PC-9 (cell line): ENCODE data around the gene OSTN. TPM values are rescaled to one million over a fixed set of nuclear protein-coding genes. Genes with fewer than 3 reads are reported as not detected.

Source experiments
- BruUV-seq: library from RNA; stranded (reverse); fragments of 400-500 nt; replicated peaks from 2 replicates; lab custom pipeline; 2021; lab: Mats Ljungman, UMichigan
- CTCF ChIA-PET: fragments of 300-600 bp; sonication (Branson Sonifier 250); formaldehyde crosslinking; loops from one replicate; lab custom pipeline; 2022; ENCODE audit warnings: antibody characterized with exemption; lab: Charles Lee
- POLR2A ChIA-PET: fragments of 300-600 bp; sonication (Branson Sonifier 250); formaldehyde crosslinking; loops from one replicate; lab custom pipeline; 2022; ENCODE audit warnings: antibody characterized with exemption; ENCODE audit not compliant: unreplicated experiment; lab: Charles Lee
- DNase-seq, 2 experiments: peaks; one replicate each; pipeline versions ENCODE4 v3.0.0 to v3.0.0-alpha.2; 2015 to 2022; ENCODE audit warnings: mixed read lengths in 1 of 2
- H2AFZ ChIP-seq: fragments of 200-600 bp; sonication (generic); 2 replicates; pipeline ENCODE4 v1.8.1; 2017; ENCODE audit warnings: antibody characterized with exemption
- H3F3A ChIP-seq: fragments of 200-600 bp; sonication (generic); 2 replicates; pipeline ENCODE4 v1.8.1; 2017; ENCODE audit warnings: antibody characterized with exemption, mild to moderate bottlenecking, low read depth; ENCODE audit not compliant: insufficient read depth
- H3K27ac ChIP-seq: fragments of 200-600 bp; sonication (generic); 2 replicates; pipeline ENCODE4 v1.6.1; 2016; ENCODE audit warnings: mixed run types
- H3K27me3 ChIP-seq: fragments of 200-600 bp; sonication (generic); 2 replicates; pipeline ENCODE4 v1.6.1; 2016; ENCODE audit warnings: low read depth, mixed run types; ENCODE audit not compliant: insufficient read depth
- H3K36me3 ChIP-seq: fragments of 200-600 bp; sonication (generic); 2 replicates; pipeline ENCODE4 v1.6.1; 2016; ENCODE audit warnings: low read depth, mixed run types
- H3K4me1 ChIP-seq: fragments of 200-600 bp; sonication (generic); replicated peaks from 2 replicates; pipeline ENCODE4 v1.6.1; 2016; ENCODE audit warnings: mixed run types; ENCODE audit not compliant: insufficient read depth
- H3K4me2 ChIP-seq: fragments of 200-600 bp; sonication (generic); 2 replicates; pipeline ENCODE4 v1.6.1; 2017; ENCODE audit warnings: mixed run types
- H3K4me3 ChIP-seq: fragments of 200-600 bp; sonication (generic); 2 replicates; pipeline ENCODE4 v1.6.1; 2016; ENCODE audit warnings: mixed run types
- H3K79me2 ChIP-seq: fragments of 200-600 bp; sonication (generic); 2 replicates; pipeline ENCODE4 v1.6.1; 2017; ENCODE audit warnings: low read depth, mixed run types
- H3K9me2 ChIP-seq: fragments of 200-600 bp; sonication (generic); 2 replicates; pipeline ENCODE4 v1.8.1; 2017; ENCODE audit warnings: mild to moderate bottlenecking; ENCODE audit not compliant: insufficient read depth
- H3K9me3 ChIP-seq: fragments of 200-600 bp; sonication (generic); 2 replicates; pipeline ENCODE4 v1.8.1; 2016; ENCODE audit warnings: low read depth; ENCODE audit not compliant: insufficient read depth
- H4K20me1 ChIP-seq: fragments of 200-600 bp; sonication (generic); 2 replicates; pipeline ENCODE4 v1.8.1; 2017; ENCODE audit not compliant: insufficient read depth
- CTCF ChIP-seq: fragments of 200-600 bp; sonication (generic); conservative IDR thresholded peaks from 2 replicates; pipeline ENCODE4 v1.6.1; 2017; ENCODE audit warnings: mixed run types, antibody characterized with exemption, mild to moderate bottlenecking, moderate library complexity
- EZH2 ChIP-seq: fragments of 200-600 bp; sonication (generic); IDR thresholded peaks from 2 replicates; pipeline ENCODE4 v1.8.0; 2017; ENCODE audit warnings: antibody characterized with exemption, low read depth
- intact Hi-C: fragments of 100-400 bp; cut with micrococcal nuclease; formaldehyde crosslinking; loops from one replicate; pipeline ENCODE4 v1.10.0; 2022; ENCODE audit not compliant: unreplicated experiment
- total RNA-seq: library from RNA; stranded (reverse); gene quantifications from 2 replicates; pipeline ENCODE4 v1.2.3, GENCODE V29; 2021

Gene OSTN
- total RNA-seq, 1 experiment from 2014 or later, result not detected

- no peaks in the 10 kb centered on the region for H3K9me2 ChIP-seq
- no peak overlapping the region for H3K4me3 ChIP-seq
- no TSS peak for BruUV-seq
- ChIA-PET CTCF (no interaction called here), POLR2A (no interaction called here)
- no peak overlapping the region for H2AFZ ChIP-seq
- H4K20me1 ChIP-seq, result no peaks in the 10 kb centered on the region
- 0 out of 2 replicates have a peak, but pooled peaks cover 9% of the 10 kb centered on the region for H3K9me3 ChIP-seq
- H3K4me2 ChIP-seq, result no peak overlapping the region
- no peaks in the 10 kb centered on the region for H3K4me1 ChIP-seq
- no peak for DNase-seq
- H3K79me2 ChIP-seq, result no peaks in the 10 kb centered on the region
- no peak overlapping the region for H3K27ac ChIP-seq
- no peaks in the 10 kb centered on the region for H3K27me3 ChIP-seq
- H3F3A ChIP-seq, result no peaks in the 10 kb centered on the region
- H3K36me3 ChIP-seq, result no peaks in the 10 kb centered on the region
- TF ChIP-seq CTCF (no peak), EZH2 (no peak)
- intact Hi-C loops, result no loop called here
Observed at GRCh38 chr3:191255156-191255555, 56.1 kb downstream of the OSTN start.

- TF ChIP-seq EZH2 (no peak), CTCF (no peak)
- Histone ChIP-seq H3F3A (no peaks in the 10 kb centered on the region), H3K4me3 (no peak overlapping the region), H3K4me1 (no peaks in the 10 kb centered on the region), H3K79me2 (no peaks in the 10 kb centered on the region), H3K27ac (no peak overlapping the region), H2AFZ (no peak overlapping the region), H3K4me2 (no peak overlapping the region), H3K36me3 (no peaks in the 10 kb centered on the region), H3K9me3 (0 out of 2 replicates have a peak, but pooled peaks cover 9% of the 10 kb centered on the region), H4K20me1 (no peaks in the 10 kb centered on the region), H3K9me2 (no peaks in the 10 kb centered on the region), H3K27me3 (no peaks in the 10 kb centered on the region)
- intact Hi-C loops, result no loop called here
- ChIA-PET CTCF (no interaction called here), POLR2A (no interaction called here)
- BruUV-seq, result no TSS peak
- DNase-seq, result no peak
Observed at GRCh38 chr3:191256405-191256804, 57.4 kb downstream of the OSTN start.

- no peak for DNase-seq
- H3K9me3 ChIP-seq, result 0 out of 2 replicates have a peak, but pooled peaks cover 5% of the 10 kb centered on the region
- H4K20me1 ChIP-seq, result no peaks in the 10 kb centered on the region
- no peaks in the 10 kb centered on the region for H3K79me2 ChIP-seq
- intact Hi-C loops, result no loop called here
- no peaks in the 10 kb centered on the region for H3K4me1 ChIP-seq
- H3K27me3 ChIP-seq, result no peaks in the 10 kb centered on the region
- H3K36me3 ChIP-seq, result no peaks in the 10 kb centered on the region
- TF ChIP-seq CTCF (no peak), EZH2 (no peak)
- H3K9me2 ChIP-seq, result no peaks in the 10 kb centered on the region
- no TSS peak for BruUV-seq
- ChIA-PET CTCF (no interaction called here), POLR2A (no interaction called here)
- H3K27ac ChIP-seq, result no peak overlapping the region
- H2AFZ ChIP-seq, result no peak overlapping the region
- no peaks in the 10 kb centered on the region for H3F3A ChIP-seq
- no peak overlapping the region for H3K4me2 ChIP-seq
- H3K4me3 ChIP-seq, result no peak overlapping the region
Observed at GRCh38 chr3:191257286-191257685, 58.2 kb downstream of the OSTN start.
